Keratinocyte (primary cell): ENCODE data around the gene EPHB2. TPM values are rescaled to one million over a fixed set of nuclear protein-coding genes. Genes with fewer than 3 reads are reported as not detected.

Experiments
- DNase-seq: peaks from one replicate; pipeline ENCODE4 v3.0.0-alpha.2; 2011; ENCODE audit warnings: low read depth, missing footprints, low spot score
- FAIRE-seq: peaks from 2 replicates; lab custom pipeline; 2011; peaks lifted over from hg19 to GRCh38; lab: Jason Lieb, UNC
- H2AFZ ChIP-seq: 2 replicates; pipeline ENCODE4 v1.6.0; 2012; ENCODE audit warnings: low read length, control low read depth, inconsistent platforms; ENCODE audit not compliant: control insufficient read depth
- H3K27ac ChIP-seq: 2 replicates; pipeline ENCODE4 v1.5.1; 2011; ENCODE audit warnings: low read length; ENCODE audit not compliant: control insufficient read depth, insufficient read depth
- H3K27me3 ChIP-seq: 3 replicates; pipeline ENCODE4 v1.6.0; 2011; ENCODE audit warnings: low read length; ENCODE audit not compliant: control insufficient read depth, insufficient read depth; ENCODE audit errors: extremely low read depth
- H3K36me3 ChIP-seq, 2 experiments: 2 replicates in 1 of 2; 3 replicates in 1 of 2; pipeline ENCODE4 v1.5.1; 2011; ENCODE audit warnings: low read length in 2 of 2, mild to moderate bottlenecking in 1 of 2; ENCODE audit not compliant: control insufficient read depth in 2 of 2, insufficient read depth in 2 of 2; ENCODE audit errors: extremely low read depth in 1 of 2
- H3K4me1 ChIP-seq: 3 replicates; pipeline ENCODE4 v1.5.1; 2011; ENCODE audit warnings: low read length; ENCODE audit not compliant: control insufficient read depth, insufficient read depth; ENCODE audit errors: extremely low read depth
- H3K4me2 ChIP-seq: 3 replicates; pipeline ENCODE4 v1.6.0; 2011; ENCODE audit warnings: low read depth, low read length; ENCODE audit not compliant: control insufficient read depth, insufficient read depth; ENCODE audit errors: extremely low read depth
- H3K4me3 ChIP-seq, 3 experiments: fragments of 200-600 bp in 1 of 3; sonication (generic) in 1 of 3; 2 replicates in 2 of 3; 3 replicates in 1 of 3; pipeline ENCODE4 v1.5.1; 2011 to 2016; ENCODE audit warnings: low read length in 3 of 3, mild to moderate bottlenecking in 3 of 3, control low read depth in 2 of 3, inconsistent platforms in 1 of 3, low read depth in 1 of 3, mixed read lengths in 1 of 3, mixed run types in 1 of 3, moderate library complexity in 1 of 3; ENCODE audit not compliant: control insufficient read depth in 2 of 3, insufficient read depth in 2 of 3; ENCODE audit errors: extremely low read depth in 1 of 3
- H3K79me2 ChIP-seq: 2 replicates; pipeline ENCODE4 v1.6.0; 2012; ENCODE audit warnings: low read length; ENCODE audit not compliant: control insufficient read depth, insufficient read depth
- H3K9ac ChIP-seq: 3 replicates; pipeline ENCODE4 v1.6.0; 2011; ENCODE audit warnings: low read length; ENCODE audit not compliant: control insufficient read depth, insufficient read depth; ENCODE audit errors: extremely low read depth
- H3K9me1 ChIP-seq: 3 replicates; pipeline ENCODE4 v1.6.0; 2011; ENCODE audit warnings: low read length; ENCODE audit not compliant: control insufficient read depth, insufficient read depth; ENCODE audit errors: extremely low read depth
- H3K9me3 ChIP-seq: 2 replicates; pipeline ENCODE4 v1.5.1; 2012; ENCODE audit warnings: low read depth, low read length; ENCODE audit not compliant: control insufficient read depth
- H4K20me1 ChIP-seq: 3 replicates; pipeline ENCODE4 v1.6.0; 2011; ENCODE audit warnings: low read length; ENCODE audit not compliant: control insufficient read depth, insufficient read depth; ENCODE audit errors: extremely low read depth
- EZH2 ChIP-seq: IDR thresholded peaks from one replicate; pipeline ENCODE4 v1.6.1; 2012; ENCODE audit warnings: inconsistent platforms, mild to moderate bottlenecking, low read length, moderate library complexity
- dilution Hi-C: fragments of 300-500 bp; cut with MboI; formaldehyde crosslinking; loops from one replicate; pipeline ENCODE4 v1.7.0; 2020; ENCODE audit warnings: low sequenced_read_pairs; ENCODE audit not compliant: extremely low pct_ligation_motif_present
- polyA plus RNA-seq, 5 experiments: library from polyadenylated mRNA; depleted of rRNA in 3 of 5; stranded (reverse) in 3 of 5; stranded (forward) in 1 of 5; unstranded in 1 of 5; fragments of >200 nt; gene quantifications; 1 replicate in 1 of 5; 2 replicates in 3 of 5; 3 replicates in 1 of 5; pipeline versions ENCODE4 v1.2.1 to v1.2.3, GENCODE V29; 2011 to 2012; ENCODE audit warnings: missing spikeins in 2 of 5, low read depth in 1 of 5, low replicate concordance in 1 of 5
- TF ChIP-seq, protein P1 (sequence below), 3 experiments: IDR thresholded peaks in 1 of 3; conservative IDR thresholded peaks in 1 of 3; optimal IDR thresholded peaks in 1 of 3; 2 replicates in 2 of 3; 3 replicates in 1 of 3; pipeline versions ENCODE3 to v1.5.1; 2011; ENCODE audit warnings: low read length in 3 of 3, mild to moderate bottlenecking in 3 of 3, moderate library complexity in 2 of 3, control low read depth in 1 of 3, inconsistent platforms in 1 of 3; ENCODE audit not compliant: insufficient read depth in 2 of 3; ENCODE audit errors: extremely low read depth in 1 of 3

EPHB2 gene
- polyA plus RNA-seq, 1 donor (not counting 4 experiments of a cell fraction or from before 2014, with no cell fraction given), result 0.10 TPM

DNA sequence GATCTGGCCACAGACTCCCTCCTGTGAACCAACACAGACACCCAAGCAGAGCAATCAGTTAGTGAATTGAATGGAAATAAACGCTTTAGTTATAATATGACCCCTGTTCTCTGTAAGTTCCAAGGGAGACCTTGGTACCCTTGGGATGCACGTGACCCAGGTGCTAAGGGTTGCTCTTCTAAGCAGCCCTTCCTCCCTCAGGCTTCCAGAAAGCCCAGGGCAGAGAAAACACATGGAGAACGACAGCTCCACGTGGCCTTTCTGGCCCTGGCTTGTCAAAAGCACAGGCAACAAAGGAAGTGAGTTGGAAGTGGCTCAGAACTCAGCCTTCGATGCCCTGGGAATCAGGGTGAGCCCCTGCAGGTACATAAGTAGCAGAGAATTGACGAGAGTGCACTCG, 204.6 kb downstream of the EPHB2 start:
- TF ChIP-seq EZH2, result no peak
- TF ChIP-seq, protein P1, sequence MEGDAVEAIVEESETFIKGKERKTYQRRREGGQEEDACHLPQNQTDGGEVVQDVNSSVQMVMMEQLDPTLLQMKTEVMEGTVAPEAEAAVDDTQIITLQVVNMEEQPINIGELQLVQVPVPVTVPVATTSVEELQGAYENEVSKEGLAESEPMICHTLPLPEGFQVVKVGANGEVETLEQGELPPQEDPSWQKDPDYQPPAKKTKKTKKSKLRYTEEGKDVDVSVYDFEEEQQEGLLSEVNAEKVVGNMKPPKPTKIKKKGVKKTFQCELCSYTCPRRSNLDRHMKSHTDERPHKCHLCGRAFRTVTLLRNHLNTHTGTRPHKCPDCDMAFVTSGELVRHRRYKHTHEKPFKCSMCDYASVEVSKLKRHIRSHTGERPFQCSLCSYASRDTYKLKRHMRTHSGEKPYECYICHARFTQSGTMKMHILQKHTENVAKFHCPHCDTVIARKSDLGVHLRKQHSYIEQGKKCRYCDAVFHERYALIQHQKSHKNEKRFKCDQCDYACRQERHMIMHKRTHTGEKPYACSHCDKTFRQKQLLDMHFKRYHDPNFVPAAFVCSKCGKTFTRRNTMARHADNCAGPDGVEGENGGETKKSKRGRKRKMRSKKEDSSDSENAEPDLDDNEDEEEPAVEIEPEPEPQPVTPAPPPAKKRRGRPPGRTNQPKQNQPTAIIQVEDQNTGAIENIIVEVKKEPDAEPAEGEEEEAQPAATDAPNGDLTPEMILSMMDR (optimal IDR thresholded peaks at IDR 0.05 in 1 of 3, IDR thresholded peaks at IDR 0.05 in 1 of 3, conservative IDR thresholded peaks at IDR 0.05 in 1 of 3; ENCODE audit: extremely low read depth in 1 of 3, insufficient read depth in 2 of 3, low read length in 3 of 3), result no peak
- dilution Hi-C loops, result no loop called here
- H3K9ac ChIP-seq, result no peak overlapping the region
- no peaks in the 10 kb centered on the region for H3K79me2 ChIP-seq
- no peaks in the 10 kb centered on the region for H3K9me3 ChIP-seq
- no peak overlapping the region for H3K27ac ChIP-seq
- H3K4me1 ChIP-seq, result no peaks in the 10 kb centered on the region
- DNase-seq (no peak), FAIRE-seq (no peak)
- no peak overlapping the region for H2AFZ ChIP-seq
- H3K27me3 ChIP-seq, result peaks cover 5% of the 10 kb centered on the region
- no peaks in the 10 kb centered on the region for H3K9me1 ChIP-seq
- H3K4me2 ChIP-seq, result no peak overlapping the region
- H3K4me3 ChIP-seq, result no peak overlapping the region
- H3K36me3 ChIP-seq, result no peaks in the 10 kb centered on the region
- no peaks in the 10 kb centered on the region for H4K20me1 ChIP-seq

DNA sequence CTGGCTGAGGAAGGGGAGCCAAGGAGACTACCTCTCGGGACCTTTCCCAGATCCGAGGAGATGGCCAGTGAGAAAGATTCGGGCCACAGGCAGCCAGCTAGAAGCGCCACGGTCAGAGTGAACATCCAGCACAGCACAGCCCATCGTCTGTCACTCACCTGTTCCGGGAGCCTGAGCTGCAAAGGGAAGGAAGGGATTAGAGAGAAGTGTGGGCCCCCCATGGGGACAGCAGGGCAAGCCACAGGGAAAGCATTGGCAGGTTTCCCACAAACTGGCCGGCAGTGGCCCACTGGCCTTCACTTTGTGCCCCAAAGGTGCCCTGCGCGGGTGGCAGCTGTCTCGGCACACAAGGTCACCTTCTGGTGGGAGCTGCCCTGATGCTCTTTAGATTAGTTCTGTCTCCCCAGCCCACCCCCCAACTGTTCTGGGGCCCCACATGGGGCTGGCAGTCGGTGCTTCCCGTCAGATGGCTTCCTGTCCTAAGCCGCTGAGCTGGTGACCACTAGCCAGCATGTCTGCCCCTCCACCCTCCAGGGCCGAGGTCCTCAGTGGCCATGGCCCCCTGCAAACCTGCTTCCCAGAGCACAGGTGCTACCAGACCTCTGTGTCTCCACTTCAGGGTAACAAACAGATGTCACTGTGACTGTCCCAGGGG, 205.3 kb downstream of the EPHB2 start:
- no peak overlapping the region for H3K4me3 ChIP-seq
- TF ChIP-seq, protein P1 (optimal IDR thresholded peaks at IDR 0.05 in 1 of 3, IDR thresholded peaks at IDR 0.05 in 1 of 3, conservative IDR thresholded peaks at IDR 0.05 in 1 of 3; ENCODE audit: extremely low read depth in 1 of 3, insufficient read depth in 2 of 3, low read length in 3 of 3), result no peak
- no peak for TF ChIP-seq EZH2
- no peaks in the 10 kb centered on the region for H3K4me1 ChIP-seq
- no peak overlapping the region for H3K9ac ChIP-seq
- dilution Hi-C loops, result no loop called here
- H3K9me3 ChIP-seq, result no peaks in the 10 kb centered on the region
- no peaks in the 10 kb centered on the region for H4K20me1 ChIP-seq
- H3K9me1 ChIP-seq, result no peaks in the 10 kb centered on the region
- H3K36me3 ChIP-seq, result no peaks in the 10 kb centered on the region
- H3K4me2 ChIP-seq, result no peak overlapping the region
- no peaks in the 10 kb centered on the region for H3K79me2 ChIP-seq
- H3K27me3 ChIP-seq, result peaks cover 5% of the 10 kb centered on the region
- H3K27ac ChIP-seq, result no peak overlapping the region
- FAIRE-seq, result no peak
- DNase-seq, result no peak
- H2AFZ ChIP-seq, result no peak overlapping the region
